Measurements from ENCODE around the gene ZBTB48. TPM values are rescaled to one million over a fixed set of nuclear protein-coding genes. Genes with fewer than 3 reads are reported as not detected.

Gene ZBTB48
- polyA plus RNA-seq, 3 donors = 13.2 to 94.2 (median 23.0) TPM

GRCh38 chr1:6586404-6586816, 6.6 kb downstream of the ZBTB48 start:
- H3K9me3 Mint-ChIP-seq = no peaks in the 10 kb centered on the region
- Histone ChIP-seq H3K79me2 (ENCODE audit: insufficient read depth, low read length) (peaks cover 32% of the 10 kb centered on the region), H3K36me3 (replicated peaks in 1 of 2; ENCODE audit: control insufficient read depth in 1 of 2, insufficient read depth in 2 of 2, low read length in 2 of 2) (peaks cover 47 to 62% of the 10 kb centered on the region in 2 donors), H3K4me1 (ENCODE audit: control insufficient read depth in 1 of 2, insufficient read depth in 2 of 2, low read length in 2 of 2) (peaks cover 31 to 33% of the 10 kb centered on the region in 2 donors), H3K9me3 (replicated peaks in 1 of 2; ENCODE audit: control insufficient read depth in 1 of 2, insufficient read depth in 1 of 2, low read length in 2 of 2) (no peaks in the 10 kb centered on the region), H3K4me2 (replicated peaks; ENCODE audit: extremely low read depth, low read length, poor library complexity, severe bottlenecking) (no peak overlapping the region), H3K27ac (ENCODE audit: low read depth in 1 of 2, low read length in 2 of 2) (no peak overlapping the region), H3K9ac (ENCODE audit: insufficient read depth, low read length, poor library complexity, severe bottlenecking) (no peak overlapping the region), H3K27me3 (ENCODE audit: control insufficient read depth in 2 of 2, insufficient read depth in 2 of 2, low read length in 2 of 2) (no peaks in the 10 kb centered on the region), H4K20me1 (ENCODE audit: insufficient read depth, low read length) (peaks cover 97% of the 10 kb centered on the region), H3K4me3 (replicated peaks in 1 of 3; ENCODE audit: low read depth in 2 of 3, low read length in 3 of 3) (no peak overlapping the region), H2AFZ (ENCODE audit: insufficient read depth, low read depth, low read length, poor library complexity, severe bottlenecking) (no peak overlapping the region)
- 97% methylated on average over 11 of the region's 11 CpGs for WGBS (ENCODE audit: insufficient coverage)
- H3K27me3 Mint-ChIP-seq (ENCODE audit: low read depth in 3 of 3) = no peaks in the 10 kb centered on the region
- no peak for TF ChIP-seq CTCF (IDR thresholded peaks at IDR 0.05)
- no peak overlapping the region for H3K27ac Mint-ChIP-seq
- H3K4me3 Mint-ChIP-seq = no peak overlapping the region
- peak in 1 of 3 donors; percentile 10 for DNase-seq
- peaks cover 43 to 55% of the 10 kb centered on the region in 2 donors for H3K36me3 Mint-ChIP-seq
- peaks cover 38% of the 10 kb centered on the region for H3K4me1 Mint-ChIP-seq
- intact Hi-C loops (cut with micrococcal nuclease) = no loop called here

GRCh38 chr1:6587261-6588005, 7.6 kb downstream of the ZBTB48 start:
- 53% methylated on average over 13 of the region's 13 CpGs for WGBS (ENCODE audit: insufficient coverage)
- peaks cover 27% of the 10 kb centered on the region for H3K79me2 ChIP-seq (ENCODE audit: insufficient read depth, low read length)
- H3K27me3 ChIP-seq (ENCODE audit: control insufficient read depth in 2 of 2, insufficient read depth in 2 of 2, low read length in 2 of 2) = no peaks in the 10 kb centered on the region
- no peak overlapping the region for H3K27ac ChIP-seq (ENCODE audit: low read depth in 1 of 2, low read length in 2 of 2)
- peak in 1 of 3 donors; percentile 8 for DNase-seq
- TF ChIP-seq CTCF (IDR thresholded peaks at IDR 0.05) = no peak
- no peaks in the 10 kb centered on the region for H3K9me3 ChIP-seq (replicated peaks in 1 of 2; ENCODE audit: control insufficient read depth in 1 of 2, insufficient read depth in 1 of 2, low read length in 2 of 2)
- no peak overlapping the region for H3K4me3 ChIP-seq (replicated peaks in 1 of 3; ENCODE audit: low read depth in 2 of 3, low read length in 3 of 3)
- H2AFZ ChIP-seq (ENCODE audit: insufficient read depth, low read depth, low read length, poor library complexity, severe bottlenecking) = no peak overlapping the region
- H3K36me3 ChIP-seq (replicated peaks in 1 of 2; ENCODE audit: control insufficient read depth in 1 of 2, insufficient read depth in 2 of 2, low read length in 2 of 2) = peaks cover 54 to 70% of the 10 kb centered on the region in 2 donors
- intact Hi-C loops (cut with micrococcal nuclease) = no loop called here
- H3K4me1 ChIP-seq (ENCODE audit: control insufficient read depth in 1 of 2, insufficient read depth in 2 of 2, low read length in 2 of 2) = peaks cover 27 to 32% of the 10 kb centered on the region in 2 donors
- Mint-ChIP-seq H3K9me3 (no peaks in the 10 kb centered on the region), H3K4me3 (no peak overlapping the region), H3K27ac (peak overlapping the region in 2 of 7 donors; percentile 46 to 50), H3K36me3 (peaks cover 45 to 57% of the 10 kb centered on the region in 2 donors), H3K4me1 (peaks cover 34% of the 10 kb centered on the region), H3K27me3 (ENCODE audit: low read depth in 3 of 3) (no peaks in the 10 kb centered on the region)
- H4K20me1 ChIP-seq (ENCODE audit: insufficient read depth, low read length) = peaks cover 98% of the 10 kb centered on the region
- H3K9ac ChIP-seq (ENCODE audit: insufficient read depth, low read length, poor library complexity, severe bottlenecking) = no peak overlapping the region
- H3K4me2 ChIP-seq (replicated peaks; ENCODE audit: extremely low read depth, low read length, poor library complexity, severe bottlenecking) = no peak overlapping the region

All from CD14-positive monocyte (primary cell).